ENCODE data around the gene GOLGA7B.
"Not testable (repeated sequence)": the region's sequence is repeated elsewhere in the genome, so short reads cannot be mapped to it uniquely, and the experiment has no call there.

The GOLGA7B gene

DNA sequence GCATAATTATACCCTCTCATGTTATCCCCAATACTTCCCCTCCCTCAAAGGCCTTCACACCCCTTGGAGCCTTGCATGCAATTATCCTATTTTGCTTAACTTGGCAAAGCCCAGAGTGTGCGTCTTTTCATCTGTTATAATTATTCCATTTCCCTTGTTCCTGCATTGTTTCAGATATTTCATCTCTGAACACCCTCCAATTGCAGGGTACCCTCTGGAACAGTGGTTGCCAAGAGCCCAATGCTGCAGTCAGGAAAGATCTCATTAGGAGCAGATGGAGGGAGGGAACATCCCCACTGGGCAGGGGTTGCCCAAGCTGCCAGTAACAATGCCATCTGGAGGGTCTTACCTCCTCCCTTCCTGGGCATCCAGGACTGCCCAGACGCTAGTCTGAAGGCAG, 18.4 kb upstream of the GOLGA7B start:
- no peak for DNase-seq (ENCODE audit: low spot score)

DNA sequence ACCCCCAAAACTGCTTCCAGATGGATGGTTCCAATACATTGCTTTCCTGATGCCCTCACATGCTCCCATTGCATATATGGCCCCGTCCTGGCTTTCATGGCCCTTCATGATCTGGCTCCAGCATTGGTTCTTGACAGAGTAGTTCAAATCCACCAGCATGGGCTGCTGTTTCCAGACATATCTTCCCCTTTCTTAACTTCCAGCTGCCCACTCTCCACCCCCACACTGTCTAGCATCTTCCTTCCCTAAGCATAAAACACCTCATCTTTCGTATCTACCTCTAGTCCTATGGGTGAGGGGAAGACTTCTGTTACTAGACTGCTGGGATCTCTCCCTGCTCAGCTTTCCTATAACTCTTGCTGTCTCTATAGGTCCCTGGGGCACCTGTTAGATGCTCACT, 13.2 kb upstream of the GOLGA7B start:
- no peak for DNase-seq (ENCODE audit: low spot score)

DNA sequence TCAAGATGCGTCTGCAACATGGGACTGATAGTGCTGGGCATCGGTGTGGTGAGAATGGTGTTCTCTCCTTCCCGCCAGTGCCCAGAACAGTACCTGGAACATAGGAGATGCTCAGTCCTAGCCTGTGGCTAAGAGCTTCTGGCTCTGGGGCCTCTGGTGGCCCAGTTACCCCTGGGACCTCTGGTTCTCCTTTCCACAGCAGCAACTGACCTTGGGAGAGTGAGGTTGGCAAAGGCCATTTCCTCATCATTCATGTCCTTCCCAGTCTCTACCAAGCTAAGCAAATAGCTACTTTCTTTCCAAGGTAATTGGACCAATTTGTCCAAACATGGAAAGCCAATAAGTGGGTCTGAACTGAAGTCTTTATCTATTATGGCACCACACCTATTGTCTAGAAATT, 11.6 kb upstream of the GOLGA7B start:
- no peak for DNase-seq (ENCODE audit: low spot score)

DNA sequence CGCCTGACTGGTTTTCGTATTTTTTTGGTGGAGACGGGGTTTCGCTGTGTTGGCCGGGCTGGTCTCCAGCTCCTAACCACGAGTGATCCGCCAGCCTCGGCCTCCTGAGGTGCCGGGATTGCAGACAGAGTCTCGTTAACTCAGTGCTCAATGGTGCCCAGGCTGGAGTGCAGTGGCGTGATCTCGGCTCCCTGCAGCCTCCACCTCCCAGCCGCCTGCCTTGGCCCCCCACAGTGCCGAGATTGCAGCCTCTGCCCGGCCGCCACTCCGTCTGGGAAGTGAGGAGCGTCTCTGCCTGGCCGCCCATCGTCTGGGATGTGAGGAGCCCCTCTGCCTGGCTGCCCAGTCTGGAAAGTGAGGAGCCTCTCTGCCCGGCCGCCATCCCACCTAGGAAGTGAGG, 8.5 kb upstream of the GOLGA7B start:
- DNase-seq (ENCODE audit: low spot score) = not testable (repeated sequence)

DNA sequence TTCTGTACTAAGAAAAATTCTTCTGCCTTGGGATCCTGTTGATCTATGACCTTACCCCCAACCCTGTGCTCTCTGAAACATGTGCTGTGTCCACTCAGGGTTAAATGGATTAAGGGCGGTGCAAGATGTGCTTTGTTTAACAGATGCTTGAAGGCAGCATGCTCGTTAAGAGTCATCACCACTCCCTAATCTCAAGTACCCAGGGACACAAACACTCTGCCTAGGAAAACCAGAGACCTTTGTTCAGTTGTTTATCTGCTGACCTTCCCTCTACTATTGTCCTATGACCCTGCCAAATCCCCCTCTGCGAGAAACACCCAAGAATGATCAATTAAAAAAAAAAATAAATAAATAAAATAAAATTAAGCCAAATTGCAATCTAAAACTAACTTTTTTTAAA, 7.5 kb upstream of the GOLGA7B start:
- not testable (repeated sequence) for DNase-seq (ENCODE audit: low spot score)

DNA sequence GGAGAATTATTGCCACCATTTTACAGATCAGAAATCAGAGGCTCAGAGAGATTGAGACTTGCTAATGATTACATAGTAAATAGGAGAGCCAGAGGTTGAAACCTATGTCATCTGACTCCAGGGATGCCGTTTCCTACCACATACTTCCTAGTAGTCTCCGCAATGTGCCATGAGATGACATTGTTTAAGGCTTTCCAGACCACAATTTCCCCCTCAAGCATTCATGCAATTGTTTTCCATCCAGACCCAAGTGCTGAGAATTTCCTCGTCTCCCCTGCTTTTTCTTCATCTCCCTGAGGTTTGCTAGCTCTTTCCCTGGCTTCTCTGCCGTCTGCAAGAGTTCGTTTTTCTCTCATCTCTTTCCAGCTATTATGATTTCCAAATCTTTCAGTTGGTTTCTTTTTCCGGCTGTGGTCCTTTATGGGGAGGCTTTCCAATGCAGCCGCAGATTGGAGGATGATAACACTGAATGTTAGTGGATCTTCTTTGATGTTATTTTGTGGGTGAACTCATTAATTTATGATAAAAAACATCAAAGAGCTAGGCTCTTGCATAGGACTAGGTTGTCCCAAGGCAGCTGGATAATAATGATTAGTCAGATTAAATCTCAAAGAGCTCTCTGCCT, 6.9 kb upstream of the GOLGA7B start:
- DNase-seq (ENCODE audit: low spot score) = no peak

DNA sequence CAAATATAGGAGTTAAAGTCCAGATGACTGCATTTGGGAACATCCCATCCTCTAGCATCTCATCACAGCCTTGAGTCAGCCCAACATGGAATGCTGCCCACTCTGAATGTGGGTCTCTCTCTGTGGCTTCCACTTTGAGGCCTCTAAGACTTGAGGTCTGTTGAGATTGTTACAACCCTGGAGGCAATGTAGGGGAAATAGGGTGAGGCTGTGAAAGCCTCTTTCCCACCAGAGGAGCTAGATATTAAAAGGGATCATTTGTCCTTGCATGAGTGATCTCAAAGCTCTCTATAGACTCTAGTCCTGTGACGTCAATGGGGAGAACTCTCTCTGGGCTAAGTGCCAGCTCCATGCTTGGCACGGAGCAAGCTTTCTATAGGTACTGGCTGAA, 6.4 kb upstream of the GOLGA7B start:
- DNase-seq (ENCODE audit: low spot score) = no peak

DNA sequence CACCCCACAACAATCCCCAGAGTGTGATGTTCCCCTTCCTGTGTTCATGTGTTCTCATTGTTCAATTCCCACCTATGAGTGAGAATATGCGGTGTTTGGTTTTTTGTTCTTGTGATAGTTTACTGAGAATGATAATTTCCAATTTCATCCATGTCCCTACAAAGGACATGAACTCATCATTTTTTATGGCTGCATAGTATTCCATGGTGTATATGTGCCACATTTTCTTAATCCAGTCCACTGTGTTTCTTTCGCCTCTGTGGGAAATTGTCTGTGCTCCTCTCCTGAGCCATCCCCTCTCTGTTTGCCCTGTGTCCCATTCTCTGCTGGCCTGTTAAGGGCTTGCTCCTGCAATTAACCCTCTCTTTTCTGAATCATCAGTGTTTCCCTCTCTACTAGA, 5.7 kb upstream of the GOLGA7B start:
- DNase-seq (ENCODE audit: low spot score) = not testable (repeated sequence)

DNA sequence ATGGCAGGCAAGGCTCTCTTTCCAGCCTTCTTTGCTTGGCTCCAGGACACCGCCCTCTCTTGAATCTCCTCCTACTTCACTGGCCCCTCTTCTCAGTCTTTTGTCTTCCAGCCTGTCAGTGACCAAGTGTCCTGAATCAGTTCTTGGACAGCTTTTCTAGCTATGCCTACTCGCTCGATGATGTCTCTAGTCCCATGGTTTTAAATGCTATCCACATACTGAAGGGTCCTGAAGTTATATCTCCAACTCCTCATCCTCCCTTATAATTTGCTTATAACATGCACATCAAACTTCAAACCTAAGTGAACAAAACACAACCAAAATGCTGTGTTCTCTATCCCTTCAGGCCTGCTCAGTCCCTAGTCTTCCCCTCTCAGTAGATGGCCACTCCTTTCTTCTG, 5.0 kb upstream of the GOLGA7B start:
- no peak for DNase-seq (ENCODE audit: low spot score)

DNA sequence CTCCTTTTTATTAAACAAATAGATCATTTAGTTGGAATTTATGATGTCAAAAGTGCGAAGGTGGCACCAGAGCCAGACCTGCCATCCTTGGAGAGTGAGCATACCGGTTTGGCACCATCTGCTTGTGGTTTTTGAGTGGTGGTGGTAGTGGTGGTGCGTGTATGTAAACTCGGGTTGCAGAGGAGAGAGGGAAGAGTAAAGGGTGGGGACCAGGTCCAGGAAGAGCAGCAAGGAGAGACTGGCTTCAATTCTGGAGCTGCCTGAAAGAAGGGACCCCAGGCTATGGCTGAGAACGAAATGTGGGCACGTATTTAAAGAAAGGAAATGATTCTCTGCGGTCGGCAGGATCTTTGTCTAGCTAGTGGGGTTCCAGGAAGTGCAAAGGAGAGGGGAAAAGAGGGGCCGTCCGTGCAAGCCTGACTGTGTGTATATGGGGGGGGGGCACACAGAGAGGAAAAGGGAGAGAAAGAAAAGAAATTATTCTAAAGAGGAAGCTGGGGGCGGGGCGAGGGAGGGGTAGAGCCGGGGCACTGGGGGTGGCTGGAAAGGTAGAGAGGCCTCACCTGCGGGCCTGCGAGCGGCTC, 448 bp upstream of the GOLGA7B start:
- DNase-seq (ENCODE audit: low spot score) = no peak

DNA sequence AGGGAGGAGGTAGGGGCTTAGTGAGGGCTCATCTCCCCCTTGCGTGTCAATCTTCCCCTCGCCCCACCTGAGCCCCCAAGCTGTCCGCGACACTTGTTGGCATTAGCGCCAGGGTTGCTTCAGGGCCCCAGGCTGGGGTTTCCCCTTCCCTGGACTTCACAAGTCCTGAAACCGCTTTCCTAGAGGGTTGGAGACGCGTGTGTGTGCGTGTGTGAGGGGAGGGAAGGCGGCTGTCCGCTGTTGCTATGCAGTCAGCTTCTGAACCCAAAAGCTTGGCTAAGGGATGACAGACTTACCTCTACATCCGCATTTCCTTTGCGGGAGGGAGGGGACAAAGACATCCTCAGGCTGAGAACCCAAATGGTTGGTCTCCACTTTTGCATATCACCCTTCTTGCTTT, 803 bp downstream of the GOLGA7B start:
- DNase-seq (ENCODE audit: low spot score) = no peak

DNA sequence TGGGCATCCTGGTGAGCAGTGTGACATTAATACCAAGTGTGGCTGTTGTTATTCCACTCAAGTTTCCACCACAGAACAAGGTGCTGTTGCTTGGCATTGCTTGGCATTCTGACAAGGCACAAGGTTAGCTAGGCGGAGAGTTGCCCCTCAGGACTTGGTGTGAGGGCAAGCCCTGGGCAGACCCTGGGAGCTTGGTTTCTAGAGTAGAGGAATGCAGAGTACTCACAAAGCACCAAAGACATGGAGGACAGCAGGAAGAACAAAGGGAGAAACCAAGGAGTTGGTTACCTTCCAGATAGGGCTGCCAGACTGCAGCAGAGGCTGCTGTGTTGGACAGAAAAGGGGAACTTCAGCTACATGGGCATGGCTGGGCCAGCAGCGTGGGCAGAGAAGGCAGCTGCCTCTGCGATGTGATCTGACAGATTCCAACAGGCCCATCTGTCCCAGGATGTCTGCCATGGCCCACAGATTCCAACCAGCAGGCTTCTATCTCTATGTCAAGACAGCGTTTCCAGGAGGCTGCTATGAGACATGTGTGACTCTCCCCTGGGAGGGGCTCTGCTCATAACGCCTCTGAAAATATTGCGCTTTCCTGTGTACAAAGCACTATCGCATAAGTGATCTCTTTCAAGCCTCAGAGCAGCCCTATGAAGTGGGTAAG, 1.8 kb downstream of the GOLGA7B start:
- no peak for DNase-seq (ENCODE audit: low spot score)

DNA sequence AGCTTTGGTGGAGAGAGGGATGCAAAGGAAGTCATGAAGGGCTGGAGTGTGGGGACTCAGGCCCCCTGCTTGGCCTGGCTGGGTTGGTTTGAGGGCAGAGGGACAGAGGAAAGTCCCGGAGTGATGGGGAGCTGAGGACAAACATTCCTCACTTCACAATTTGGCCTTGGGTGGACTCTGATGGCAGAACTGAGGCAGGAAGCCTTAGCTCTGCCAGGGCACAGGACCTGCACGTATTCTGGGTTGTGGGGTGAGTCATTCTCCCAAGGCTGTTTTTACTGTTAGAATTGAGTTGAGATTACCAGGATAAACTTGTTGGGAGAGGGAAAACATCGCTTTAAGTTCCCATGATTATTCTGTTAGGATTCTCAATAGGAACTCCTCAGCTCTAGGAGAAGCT, 2.6 kb downstream of the GOLGA7B start:
- DNase-seq (ENCODE audit: low spot score) = no peak

DNA sequence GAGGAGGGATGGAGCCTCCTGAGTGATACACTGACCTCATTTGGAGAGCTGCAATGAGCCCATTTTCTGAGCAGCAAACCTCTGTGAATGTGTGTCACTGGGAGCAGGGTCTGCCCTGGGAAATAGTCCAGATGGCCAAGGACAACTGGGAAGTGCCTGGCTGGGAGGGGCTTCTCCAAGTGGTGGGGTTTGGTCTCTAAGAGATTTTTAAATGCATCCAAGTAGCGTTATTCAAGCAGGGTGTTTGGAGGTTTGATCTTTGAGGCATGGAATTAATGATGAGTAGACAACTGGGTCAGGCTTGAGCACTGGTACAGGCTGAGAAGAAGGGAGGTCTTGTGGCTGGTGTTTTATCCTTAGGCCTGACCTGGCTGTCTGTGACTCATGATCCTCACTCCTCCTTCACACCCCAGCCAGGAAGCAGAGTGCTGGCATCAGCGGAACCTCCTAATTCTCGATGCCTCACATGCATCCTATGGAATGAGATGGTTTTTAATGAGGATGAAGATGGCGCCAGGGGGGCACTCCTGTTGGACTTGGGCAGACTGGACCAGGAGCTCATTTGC, 3.3 kb downstream of the GOLGA7B start:
- DNase-seq (ENCODE audit: low spot score) = no peak

DNA sequence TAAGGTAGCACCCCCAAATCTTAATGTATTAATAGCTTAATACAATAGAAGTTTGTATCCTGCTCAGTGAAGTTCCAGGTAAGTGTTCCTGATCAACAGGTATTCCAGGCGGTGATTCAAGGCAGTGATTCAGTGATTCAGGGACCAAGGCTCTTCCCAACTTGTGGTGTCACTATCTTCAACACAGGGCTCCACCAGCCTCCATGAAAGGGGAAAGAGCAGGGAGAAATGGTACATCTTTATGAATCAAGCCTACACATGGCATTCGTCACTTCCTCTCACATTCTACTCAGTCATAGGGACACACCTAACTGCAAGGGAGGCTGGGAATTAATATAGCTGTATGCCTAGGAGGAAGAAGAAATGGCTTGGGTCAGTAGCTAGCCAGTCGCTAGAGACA, 5.1 kb downstream of the GOLGA7B start:
- no peak for DNase-seq (ENCODE audit: low spot score)

DNA sequence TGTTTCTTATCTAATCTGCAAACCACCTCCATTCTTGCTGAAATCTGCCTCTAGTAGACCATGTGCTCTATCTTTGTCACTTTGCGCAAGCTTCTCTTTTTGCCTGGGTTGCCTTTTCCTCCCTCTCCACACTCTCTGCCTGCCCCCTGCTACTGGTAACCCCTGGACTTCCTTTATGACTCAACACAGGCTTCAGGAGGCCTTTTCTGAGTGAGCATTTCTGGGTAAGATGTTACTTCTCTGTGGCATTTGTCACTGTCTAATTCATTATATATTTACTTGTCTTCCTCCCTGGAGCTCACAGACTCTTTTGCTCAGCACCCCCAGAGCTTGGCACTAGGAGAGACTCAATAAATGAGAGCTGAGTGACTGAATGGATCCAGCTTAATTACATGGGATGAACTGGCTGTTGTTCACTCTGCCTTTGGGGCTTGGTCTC, 8.4 kb downstream of the GOLGA7B start:
- DNase-seq (ENCODE audit: low spot score) = no peak

DNA sequence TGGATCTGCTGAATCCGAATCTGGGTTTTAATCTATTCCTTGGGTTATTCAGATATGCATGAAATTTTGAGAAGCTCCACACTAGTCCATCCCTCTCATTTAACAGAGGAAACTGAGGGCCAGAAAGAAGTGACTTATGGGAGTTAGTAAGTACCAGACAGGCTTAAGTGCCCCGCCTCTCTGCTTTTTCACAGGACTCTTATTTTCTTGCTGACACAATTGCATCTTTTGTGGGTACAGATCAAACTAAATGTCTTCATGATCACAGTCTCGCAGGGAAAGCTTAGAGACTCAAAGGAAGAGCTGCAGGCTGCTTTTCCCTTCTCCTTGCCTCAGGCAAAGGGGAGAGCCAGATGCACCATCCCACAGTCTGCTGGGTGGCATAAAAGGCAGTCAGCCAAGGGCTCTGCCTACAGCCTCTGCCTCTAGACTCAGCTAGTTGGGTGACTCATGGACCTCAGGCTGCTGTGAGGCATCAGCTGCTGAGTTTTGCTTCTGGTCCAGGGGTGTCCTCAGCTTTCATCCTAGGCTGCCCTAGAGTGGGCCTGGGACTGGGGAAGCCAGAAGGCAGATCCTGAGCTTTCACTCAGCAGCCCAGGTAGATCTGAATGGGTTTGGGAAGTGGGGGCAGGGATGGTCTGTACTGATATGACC, 11.6 kb downstream of the GOLGA7B start:
- DNase-seq (ENCODE audit: low spot score) = peak; percentile 40

DNA sequence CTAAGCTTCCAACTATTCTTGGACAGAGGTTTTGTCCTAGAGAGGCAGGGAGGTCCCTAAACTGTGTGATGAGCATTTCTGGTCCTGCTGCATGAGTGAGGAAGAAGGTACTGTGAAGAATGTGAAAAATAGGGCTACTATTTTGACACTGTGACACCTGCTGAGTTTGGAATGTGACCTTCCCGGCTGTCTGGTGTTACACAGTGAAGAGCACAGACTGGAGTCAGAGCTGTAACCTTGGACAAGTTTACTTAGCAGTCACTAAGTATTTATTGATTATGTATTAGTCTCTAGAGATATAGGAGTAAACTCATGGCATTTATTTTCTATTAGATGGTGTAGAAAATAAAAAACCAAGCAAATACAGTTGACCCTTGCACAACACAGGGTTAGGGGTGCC, 12.3 kb downstream of the GOLGA7B start:
- peak; percentile 76 for DNase-seq (ENCODE audit: low spot score)

DNA sequence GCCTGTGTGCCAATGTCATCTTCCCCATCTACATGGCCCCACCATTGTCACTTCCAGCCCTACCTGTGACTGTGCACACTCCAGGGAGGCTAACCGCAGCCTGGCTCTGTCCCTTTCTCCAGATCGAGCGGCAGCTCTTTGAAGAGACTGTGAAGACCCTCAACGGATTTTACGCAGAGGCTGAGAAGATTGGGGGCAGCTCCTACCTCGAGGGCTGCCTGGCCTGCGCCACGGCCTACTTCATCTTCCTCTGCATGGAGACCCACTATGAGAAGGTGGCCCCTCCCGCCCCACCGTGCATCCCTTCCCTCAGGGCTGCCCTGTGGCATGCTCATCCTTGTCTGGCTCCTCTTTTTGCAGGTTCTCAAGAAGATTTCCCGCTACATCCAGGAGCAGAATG, 14.2 kb downstream of the GOLGA7B start:
- no peak for DNase-seq (ENCODE audit: low spot score)

DNA sequence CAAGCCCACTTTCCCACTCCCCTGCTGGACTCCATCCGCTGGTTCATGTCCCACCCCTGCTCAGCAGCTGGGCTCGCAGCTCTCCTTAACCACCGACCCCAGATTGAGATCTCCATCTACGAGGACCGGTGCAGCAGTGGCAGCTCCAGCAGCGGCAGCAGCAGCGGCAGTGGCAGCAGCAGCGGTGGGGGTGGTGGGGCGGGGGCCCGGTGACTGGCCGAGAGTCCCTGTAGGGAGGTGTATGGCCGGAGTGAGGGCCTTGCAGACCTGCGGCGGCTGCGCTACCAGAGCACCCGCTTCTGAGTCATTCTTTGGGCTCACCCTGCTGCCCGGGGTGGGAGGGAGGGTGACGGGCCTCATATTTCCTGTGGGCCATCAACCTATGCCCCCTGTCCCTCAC, 15.8 kb downstream of the GOLGA7B start:
- no peak for DNase-seq (ENCODE audit: low spot score)

DNA sequence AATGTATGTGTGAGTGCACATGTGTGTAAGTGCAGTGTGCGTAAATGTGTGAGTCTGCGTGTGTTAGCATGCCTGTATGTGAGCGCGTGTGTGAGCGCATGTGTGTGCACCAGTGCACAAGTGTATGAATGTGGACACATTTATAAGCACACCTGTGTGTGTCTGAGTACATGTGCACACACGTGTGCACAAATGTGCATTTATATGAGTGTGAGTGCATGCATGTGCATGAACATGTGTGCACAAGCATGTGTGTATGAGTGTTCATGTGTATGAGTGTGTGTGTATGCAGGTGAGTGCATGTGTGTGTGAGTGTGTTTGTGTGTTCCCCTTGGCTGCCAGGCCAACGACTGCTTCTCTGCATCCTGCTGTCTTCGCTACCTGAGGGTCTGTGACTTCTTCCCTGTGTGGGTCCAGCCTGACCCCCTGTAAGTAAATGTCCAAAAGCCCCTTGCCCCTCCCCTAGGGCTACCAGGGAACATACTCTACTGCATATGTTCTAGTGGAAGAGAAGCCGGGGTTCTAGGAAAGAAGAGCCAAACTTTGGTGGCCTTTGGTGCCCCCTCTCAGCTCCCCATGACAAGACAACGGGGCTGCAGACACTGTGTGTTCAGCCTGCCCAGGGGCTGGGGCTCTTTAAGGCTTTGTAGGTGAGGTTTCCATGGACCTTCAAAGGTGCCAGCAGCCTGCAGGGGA, 17.0 kb downstream of the GOLGA7B start:
- no peak for DNase-seq (ENCODE audit: low spot score)

DNA sequence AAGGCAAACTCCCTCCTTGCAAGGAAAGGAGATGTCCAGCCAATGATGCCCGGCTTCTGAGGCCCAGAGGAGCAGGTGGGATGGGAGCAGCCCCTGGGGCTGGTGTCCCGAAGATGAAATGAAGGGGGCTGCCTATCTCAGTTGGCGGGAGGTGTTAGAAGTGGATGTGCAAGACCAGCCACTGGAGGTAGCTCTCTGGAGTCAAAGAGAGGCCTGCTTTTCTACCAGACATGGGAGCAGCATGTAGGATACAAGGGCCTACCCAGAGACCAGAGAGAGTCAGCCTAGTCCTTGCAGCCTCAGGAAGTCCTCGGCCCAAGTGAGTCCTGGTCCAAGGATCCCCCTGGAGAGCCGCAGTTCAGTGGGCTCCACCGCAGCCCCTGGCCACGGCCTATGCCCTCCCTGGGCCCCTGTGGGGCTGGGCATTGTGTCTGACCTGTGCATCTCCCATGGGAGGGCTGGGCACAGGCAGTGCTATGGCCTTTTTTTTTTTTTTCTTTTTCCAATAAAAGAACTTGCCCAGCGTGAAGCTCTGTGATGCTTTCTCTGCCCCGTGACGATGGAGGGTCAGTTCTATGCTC, 17.7 kb downstream of the GOLGA7B start:
- DNase-seq (ENCODE audit: low spot score) = no peak

All from iPS-NIHi11 (cell line).